SK-N-SH (cell line): ENCODE results near the gene CIBAR2.

ENCODE experiments used
- CTCF ChIP-seq: fragments of 200-600 bp; sonication (generic); IDR thresholded peaks from 2 replicates; pipeline ENCODE4 v1.6.1; 2017; ENCODE audit warnings: antibody characterized with exemption, mild to moderate bottlenecking, moderate library complexity
- EZH2phosphoT487 ChIP-seq: fragments of 200-600 bp; sonication (generic); IDR thresholded peaks from 2 replicates; pipeline ENCODE4 v1.6.1; 2017; ENCODE audit warnings: low read depth, mixed run types, mild to moderate bottlenecking, antibody characterized with exemption, moderate library complexity, borderline replicate concordance
- FOXM1 ChIP-seq: IDR thresholded peaks from 2 replicates; pipeline ENCODE4 v1.4.0; 2012; ENCODE audit warnings: low read depth, mild to moderate bottlenecking
- MAX ChIP-seq: IDR thresholded peaks from 2 replicates; pipeline ENCODE4 v1.4.0; 2012; ENCODE audit warnings: low read depth
- POLR2AphosphoS5 ChIP-seq: IDR thresholded peaks from 2 replicates; pipeline ENCODE4 v1.6.1; 2012; ENCODE audit warnings: low read depth, low read length
- RAD21 ChIP-seq: IDR thresholded peaks from 2 replicates; pipeline ENCODE4 v1.6.1; 2012; ENCODE audit warnings: mild to moderate bottlenecking, low read length
- RCOR1 ChIP-seq: fragments of 150-350 bp; IDR thresholded peaks from 2 replicates; pipeline ENCODE4 v1.6.1; 2017; ENCODE audit warnings: antibody characterized with exemption, low read length
- SIN3A ChIP-seq: IDR thresholded peaks from 2 replicates; pipeline ENCODE4 v1.6.1; 2012; ENCODE audit warnings: low read depth, mild to moderate bottlenecking, low read length, moderate library complexity, borderline replicate concordance
- TAF1 ChIP-seq: IDR thresholded peaks from 2 replicates; pipeline ENCODE4 v1.6.1; 2012; ENCODE audit warnings: low read depth, mild to moderate bottlenecking, low read length, moderate library complexity, borderline replicate concordance
- USF1 ChIP-seq: IDR thresholded peaks from 2 replicates; pipeline ENCODE4 v1.4.0; 2012; ENCODE audit warnings: low read depth, borderline replicate concordance
- USF2 ChIP-seq: fragments of 150-350 bp; IDR thresholded peaks from 2 replicates; pipeline ENCODE4 v1.6.1; 2017; ENCODE audit warnings: antibody characterized with exemption, low read length, low read depth, borderline replicate concordance

GRCh38 chr16:85051683-85052082 is 60.6 kb downstream of the CIBAR2 start:
- TF ChIP-seq CTCF (no peak), SIN3A (no peak), TAF1 (no peak), FOXM1 (no peak), RAD21 (no peak), MAX (no peak), EZH2phosphoT487 (no peak), POLR2AphosphoS5 (no peak), USF1 (no peak), RCOR1 (no peak), USF2 (no peak)
